GM03348 (cell line): ENCODE measurements around the gene LMAN2L.
A peak's percentile ranks its signal among the peaks of the same experiment; 100 is the strongest.
"Not testable (repeated sequence)": the region's sequence is repeated elsewhere in the genome, so short reads cannot be mapped to it uniquely, and the experiment has no call there.

ENCODE experiments used
- DNase-seq: peaks from one replicate; pipeline ENCODE4 v3.0.0; 2012; ENCODE audit warnings: low spot score

The LMAN2L gene

DNA sequence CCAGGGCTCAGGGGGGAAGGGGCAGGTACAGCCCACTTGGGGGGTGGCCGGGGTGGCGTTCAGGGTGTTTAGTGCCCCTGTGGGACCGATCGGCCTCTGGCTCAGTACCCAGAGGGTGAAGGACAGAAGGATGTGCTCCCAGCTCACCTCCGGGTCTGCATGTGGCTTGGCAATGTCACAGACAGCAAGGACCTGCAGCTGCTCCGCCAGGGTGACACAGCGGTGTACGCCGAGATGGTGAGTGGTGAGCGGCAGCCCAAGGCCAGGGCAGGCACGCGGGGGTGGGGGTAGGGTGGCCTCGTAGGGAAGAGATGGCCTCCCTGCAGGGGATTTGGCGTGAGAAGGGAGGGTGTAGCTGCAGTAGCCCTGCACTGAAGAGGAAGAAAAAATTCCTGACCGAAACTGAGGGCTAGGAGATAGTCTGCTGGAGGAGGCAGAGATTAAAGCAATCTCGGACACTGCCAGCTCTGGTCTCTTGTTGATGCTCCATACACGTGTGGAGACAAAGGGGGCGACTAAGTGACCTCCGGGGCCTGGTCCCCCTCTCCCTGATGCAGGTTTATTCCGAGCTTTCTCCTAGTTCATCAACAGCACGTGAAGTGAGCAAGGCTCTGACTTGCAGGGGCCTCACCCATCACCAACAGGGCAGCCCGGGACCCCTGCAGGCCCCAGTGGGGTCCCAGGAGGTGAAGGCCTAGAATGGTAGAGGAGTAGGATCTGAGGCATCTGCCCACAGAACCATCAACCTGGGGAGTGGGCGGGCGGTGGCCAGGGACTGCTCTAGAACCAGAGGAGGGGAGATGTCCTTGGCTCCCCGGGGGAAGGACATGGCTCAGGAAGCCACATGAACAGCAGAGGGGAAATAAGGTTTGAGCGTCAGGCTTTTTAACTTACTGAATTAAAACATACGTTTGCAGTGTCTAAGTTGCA lies 51.9 kb downstream of the LMAN2L start:
- DNase-seq: no peak

GRCh38 chr2:96687266-96687665 lies 52.6 kb downstream of the LMAN2L start:
- DNase-seq: no peak

GRCh38 chr2:96685577-96686459 lies 54.0 kb downstream of the LMAN2L start:
- peak; percentile 9 for DNase-seq

DNA sequence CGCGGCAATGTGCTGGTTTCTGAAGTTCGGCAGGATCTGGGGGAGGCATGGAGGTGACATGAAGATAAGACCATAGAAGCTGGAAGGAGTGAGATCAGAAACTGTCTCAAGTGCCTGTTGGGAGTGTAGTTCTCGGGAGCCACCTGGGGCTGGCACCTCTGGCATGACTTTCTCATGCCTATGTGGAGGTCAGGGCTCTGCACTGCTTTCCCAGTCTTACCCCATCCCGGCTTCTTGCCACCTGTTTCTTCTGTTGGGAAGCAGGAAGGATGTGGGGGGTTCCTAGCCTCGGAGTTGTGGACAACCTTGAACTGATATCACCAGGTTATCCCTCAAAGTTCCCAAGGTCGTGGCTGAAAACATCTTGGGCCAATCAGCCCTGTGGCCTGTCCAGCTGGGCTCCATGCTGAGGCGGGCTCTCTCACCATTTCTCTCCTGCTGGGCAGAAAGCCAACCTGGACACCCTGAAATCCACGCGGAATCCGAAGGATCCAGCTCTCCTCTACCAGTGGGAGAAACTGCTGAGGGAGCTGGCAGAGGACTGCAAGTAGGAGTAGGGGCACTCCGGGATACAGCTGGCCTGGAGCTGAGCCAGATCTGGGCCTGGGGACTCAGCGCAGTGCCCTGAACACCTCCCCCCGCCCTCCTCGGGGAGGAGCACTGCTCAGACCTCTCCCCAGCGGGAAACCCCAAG lies 54.8 kb downstream of the LMAN2L start:
- no peak for DNase-seq

DNA sequence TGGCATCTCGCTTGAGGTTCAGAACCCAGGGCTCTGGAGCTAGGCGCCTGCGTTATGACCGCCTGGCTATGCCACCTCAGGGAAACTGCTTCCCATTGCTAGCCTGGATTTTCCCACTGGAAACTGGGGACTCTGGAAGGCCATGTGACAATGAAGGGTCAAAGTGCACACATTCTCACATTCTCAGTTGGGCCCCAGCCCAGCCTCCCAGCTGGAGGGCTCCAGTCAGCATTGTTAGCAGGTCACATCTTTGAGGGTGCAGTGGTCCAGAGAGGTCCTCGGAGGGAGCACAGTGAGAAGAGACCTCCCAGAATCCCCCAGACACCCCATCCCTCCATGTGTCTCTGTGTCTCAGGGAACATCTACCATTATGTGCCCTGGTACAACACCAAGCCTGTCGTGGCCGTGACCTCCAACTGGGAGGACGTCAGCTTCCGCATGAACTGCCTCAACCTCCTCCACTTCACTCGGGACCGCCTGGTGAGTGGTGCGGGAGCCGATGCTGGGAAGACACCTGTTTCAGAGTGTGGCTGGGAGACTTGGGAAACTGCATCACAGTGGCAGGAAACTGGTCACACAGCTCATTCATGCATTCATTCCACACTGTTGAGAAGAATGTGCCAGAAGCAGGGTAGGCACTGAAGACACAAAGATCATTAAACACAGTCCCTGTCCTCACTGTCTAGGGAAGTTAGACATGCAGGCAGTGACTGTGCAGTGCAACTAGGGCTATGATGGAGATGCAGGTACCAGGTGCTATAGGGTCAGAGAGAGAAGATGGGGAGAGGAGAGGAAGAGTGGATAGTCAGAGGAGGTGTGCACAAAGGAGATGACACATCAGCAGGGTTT lies 55.7 kb downstream of the LMAN2L start:
- DNase-seq: no peak

DNA sequence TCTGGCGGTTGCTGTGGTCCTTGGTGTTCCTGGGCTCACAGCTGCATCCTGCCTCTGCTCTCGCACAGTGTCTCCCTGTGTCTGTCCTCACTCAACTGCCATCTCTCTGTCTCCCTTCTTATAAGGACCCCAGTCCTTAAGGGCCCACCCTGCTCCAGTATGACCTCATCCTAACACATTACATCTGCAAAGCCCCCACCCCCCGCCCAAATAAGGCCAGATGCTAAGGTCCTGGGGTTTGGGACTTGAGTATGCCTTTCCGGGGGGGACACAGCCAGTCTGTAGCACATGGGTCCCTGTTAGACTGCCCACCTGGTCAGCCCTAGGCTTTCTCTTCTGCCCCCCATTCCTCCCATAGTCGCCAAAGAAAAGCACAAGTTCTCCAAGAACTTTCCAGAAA lies 56.6 kb downstream of the LMAN2L start:
- DNase-seq: no peak

GRCh38 chr2:96681540-96681939 lies 58.3 kb downstream of the LMAN2L start:
- DNase-seq: no peak

DNA sequence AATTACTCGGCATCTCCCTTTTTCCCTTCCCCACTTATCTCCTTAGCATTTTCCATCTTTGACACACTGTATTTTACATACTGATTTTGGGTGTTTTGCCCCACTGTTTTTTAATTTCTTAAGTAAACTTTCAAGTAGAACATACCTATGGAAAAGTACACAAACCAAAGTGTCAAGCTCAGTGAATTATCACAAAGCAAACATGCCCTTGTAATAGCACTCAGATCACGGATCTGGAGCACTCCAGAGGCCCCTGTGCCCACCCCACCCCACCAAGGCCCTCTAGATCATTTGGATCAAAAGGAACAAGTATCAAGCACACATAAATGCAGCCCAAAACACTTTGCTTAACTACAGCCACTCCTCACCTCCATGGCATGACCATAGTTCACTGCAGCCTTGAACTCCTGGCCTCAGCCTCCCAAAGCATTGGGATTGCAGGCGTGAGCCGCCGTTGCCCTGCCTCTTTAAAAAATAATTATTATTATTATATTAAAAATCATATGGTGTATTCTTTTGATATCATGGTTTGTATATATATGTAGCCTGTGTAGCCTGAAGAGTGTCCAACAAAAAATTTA lies 59.2 kb downstream of the LMAN2L start:
- DNase-seq: no peak

GRCh38 chr2:96679848-96680247 lies 60.0 kb downstream of the LMAN2L start:
- no peak for DNase-seq

DNA sequence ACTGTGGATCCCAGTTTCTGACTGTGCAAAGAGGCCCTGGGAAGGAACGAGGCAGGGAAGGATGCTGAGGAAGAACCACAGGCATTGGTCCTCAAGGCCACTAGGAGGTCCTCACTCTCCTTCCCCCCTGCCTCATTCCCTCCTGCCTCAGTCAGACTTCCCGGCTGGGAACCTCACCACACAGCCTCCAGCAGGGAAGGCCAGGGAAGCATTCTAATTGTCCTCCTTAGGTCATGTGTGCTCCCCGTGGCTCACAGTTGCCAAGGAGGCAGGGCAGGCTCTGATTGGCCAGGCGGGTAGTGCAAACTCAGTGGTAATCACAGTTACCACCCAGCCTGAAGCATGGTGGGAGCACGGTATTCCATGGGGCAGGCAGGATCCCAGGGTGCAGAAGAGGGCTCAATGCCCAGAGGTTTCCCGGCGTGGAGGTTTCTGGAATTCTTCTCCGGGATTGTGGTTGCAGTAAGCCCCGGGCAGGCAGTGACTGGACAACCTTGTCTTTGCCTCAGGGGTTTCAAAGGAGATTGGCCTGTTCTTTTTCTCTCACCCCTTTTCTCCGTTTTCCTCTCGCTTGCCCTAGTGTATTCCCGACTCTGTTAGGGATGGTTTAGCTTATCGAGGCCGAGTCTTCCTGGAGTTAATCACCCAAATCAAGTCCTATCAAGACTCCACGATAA lies 70.2 kb downstream of the LMAN2L start:
- no peak for DNase-seq

GRCh38 chr2:96668771-96669170 lies 71.1 kb downstream of the LMAN2L start:
- DNase-seq: no peak

DNA sequence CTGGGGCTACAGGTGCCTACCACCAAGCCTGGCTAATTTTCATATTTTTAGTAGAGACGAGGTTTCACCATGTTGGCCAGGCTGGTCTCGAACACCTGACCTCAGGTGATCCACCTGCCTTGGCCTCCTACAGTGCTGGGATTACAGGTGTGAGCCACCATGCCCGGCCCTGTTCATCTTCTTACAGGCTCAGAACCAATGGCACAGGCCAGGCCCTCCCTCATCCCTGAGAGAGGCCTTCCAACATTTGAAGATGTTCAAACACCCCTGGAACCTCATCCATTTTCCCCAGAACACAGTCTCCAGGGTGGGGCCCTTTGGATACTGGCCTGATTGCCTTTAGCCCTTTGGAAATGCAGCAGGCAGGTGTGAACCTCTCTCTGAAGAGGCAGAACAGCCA lies 74.1 kb downstream of the LMAN2L start:
- DNase-seq: not testable (repeated sequence)

DNA sequence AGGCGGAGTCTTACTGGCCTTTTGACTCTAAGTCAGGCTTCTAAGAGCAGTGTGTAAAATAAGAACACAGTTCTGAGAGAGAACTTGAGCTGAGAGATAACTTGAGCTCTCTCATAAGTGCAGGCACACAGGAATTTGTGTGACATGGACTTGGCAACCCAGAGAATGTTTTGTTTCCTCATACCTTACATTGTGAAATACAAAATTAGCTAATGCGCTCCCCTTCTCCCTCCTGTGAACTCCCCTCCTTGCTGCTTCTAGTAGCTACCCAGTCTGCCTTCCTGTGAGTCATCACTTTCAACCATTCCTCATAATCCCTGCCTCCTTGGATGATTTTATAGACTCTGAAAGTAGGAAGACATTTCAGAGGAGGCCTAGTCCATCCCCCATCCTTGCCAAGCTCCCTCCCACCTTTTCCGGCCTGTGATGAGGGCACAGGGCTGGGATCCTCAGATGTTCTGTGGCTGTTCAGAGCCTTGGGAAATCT lies 74.7 kb downstream of the LMAN2L start:
- peak; percentile 97 for DNase-seq

- no peak for DNase-seq
Observed at GRCh38 chr2:96664366-96664925, 75.4 kb downstream of the LMAN2L start.

- no peak for DNase-seq
Observed at GRCh38 chr2:96663829-96664228, 76.0 kb downstream of the LMAN2L start.

- no peak for DNase-seq
Observed at GRCh38 chr2:96663177-96663576, 76.7 kb downstream of the LMAN2L start.

- no peak for DNase-seq
Observed at GRCh38 chr2:96662360-96662759, 77.5 kb downstream of the LMAN2L start.

DNA sequence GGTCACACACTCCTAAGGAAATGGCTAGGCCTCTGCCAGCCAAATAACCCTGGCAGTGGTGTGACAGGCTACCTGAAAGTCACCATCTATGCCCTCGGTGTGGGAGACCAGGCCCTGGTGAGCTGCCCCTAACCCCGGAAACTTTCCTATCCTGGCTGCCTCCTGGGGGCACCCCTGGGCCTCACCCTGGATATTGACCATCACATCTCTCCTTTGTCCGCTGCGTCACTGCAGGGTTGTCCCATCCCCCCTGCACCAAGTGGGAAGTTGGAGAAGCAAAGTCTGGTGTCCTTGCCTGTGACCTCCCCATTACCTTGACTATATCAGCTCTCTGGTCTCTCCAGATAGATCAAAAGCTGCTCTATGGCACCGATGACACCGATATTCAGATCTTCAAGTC lies 78.5 kb downstream of the LMAN2L start:
- DNase-seq: no peak

GRCh38 chr2:96656540-96656939 lies 83.3 kb downstream of the LMAN2L start:
- DNase-seq: no peak
